HEK293 (cell line): ENCODE results near the gene CDC25C.

Experiments
- CTCF ChIA-PET: fragments of 350-600 bp; formaldehyde crosslinking; extraction: SDS; loops from one replicate; lab custom pipeline; 2021; ENCODE audit warnings: antibody characterized with exemption; lab: Yijun Ruan, JAX
- POLR2A ChIA-PET: fragments of 300-600 bp; formaldehyde crosslinking; extraction: SDS; loops from one replicate; lab custom pipeline; 2020; ENCODE audit warnings: antibody characterized with exemption, inconsistent platforms; lab: Yijun Ruan, JAX
- H3K27ac ChIP-seq: fragments of 200-500 bp; sonication (Bioruptor generic); 2 replicates; pipeline ENCODE4 v1.5.1; 2014; ENCODE audit warnings: low read depth, low read length, control low read depth, inconsistent platforms; ENCODE audit errors: extremely low read depth
- H3K36me3 ChIP-seq, 2 experiments: fragments of 200-500 bp in 1 of 2; sonication (Bioruptor generic) in 1 of 2; 1 replicate in 1 of 2; 2 replicates in 1 of 2; pipeline ENCODE4 v1.5.1; 2014 to 2017; ENCODE audit warnings: inconsistent platforms in 2 of 2, low read length in 2 of 2; ENCODE audit not compliant: control insufficient read depth in 2 of 2, insufficient read depth in 1 of 2
- H3K4me1 ChIP-seq: fragments of 200-500 bp; sonication (Bioruptor generic); 2 replicates; pipeline ENCODE4 v1.5.1; 2014; ENCODE audit warnings: mild to moderate bottlenecking, low read length, inconsistent platforms; ENCODE audit not compliant: control insufficient read depth, insufficient read depth
- H3K4me3 ChIP-seq: 2 replicates; pipeline ENCODE4 v1.5.1; 2011; ENCODE audit warnings: low read depth, mild to moderate bottlenecking, control low read depth, low read length, moderate library complexity
- H3K9me3 ChIP-seq: fragments of 200-500 bp; sonication (Bioruptor generic); 2 replicates; pipeline ENCODE4 v1.5.1; 2014; ENCODE audit warnings: low read depth, low read length, inconsistent platforms; ENCODE audit not compliant: control insufficient read depth, insufficient read depth
- GLIS2 ChIP-seq: fragments of 450-650 bp; formaldehyde crosslinking; IDR thresholded peaks from 2 replicates; pipeline ENCODE4 v1.5.1; 2016; ENCODE audit warnings: missing biosample characterization, missing genetic modification characterization
- SP2 ChIP-seq: fragments of 450-650 bp; formaldehyde crosslinking; IDR thresholded peaks from 2 replicates; pipeline ENCODE4 v1.5.1; 2016; ENCODE audit warnings: missing biosample characterization, missing genetic modification characterization
- TCF7L2 ChIP-seq: IDR thresholded peaks from 2 replicates; pipeline ENCODE4 v1.6.1; 2011; ENCODE audit warnings: low read depth, mild to moderate bottlenecking, inconsistent platforms, low read length, moderate library complexity, borderline replicate concordance
- ZBTB8A ChIP-seq: fragments of 450-650 bp; formaldehyde crosslinking; IDR thresholded peaks from 2 replicates; pipeline ENCODE4 v1.5.1; 2016; ENCODE audit warnings: missing biosample characterization, missing genetic modification characterization
- ZEB2 ChIP-seq: fragments of 450-650 bp; formaldehyde crosslinking; IDR thresholded peaks from 2 replicates; pipeline ENCODE4 v1.5.1; 2016; ENCODE audit warnings: missing biosample characterization, missing genetic modification characterization
- ZNF10 ChIP-seq: fragments of 450-650 bp; formaldehyde crosslinking; IDR thresholded peaks from 2 replicates; pipeline ENCODE4 v1.5.1; 2017; ENCODE audit warnings: missing biosample characterization, missing genetic modification characterization
- ZNF140 ChIP-seq: fragments of 450-650 bp; formaldehyde crosslinking; IDR thresholded peaks from 2 replicates; pipeline ENCODE4 v1.5.1; 2016; ENCODE audit warnings: missing biosample characterization, missing genetic modification characterization
- ZNF23 ChIP-seq: fragments of 450-650 bp; formaldehyde crosslinking; IDR thresholded peaks from 2 replicates; pipeline ENCODE4 v1.5.1; 2016; ENCODE audit warnings: missing biosample characterization, missing genetic modification characterization, borderline replicate concordance
- ZNF292 ChIP-seq: fragments of 450-650 bp; formaldehyde crosslinking; IDR thresholded peaks from 2 replicates; pipeline ENCODE4 v1.5.1; 2016; ENCODE audit warnings: low read depth, missing biosample characterization, missing genetic modification characterization, borderline replicate concordance
- ZNF391 ChIP-seq: fragments of 450-650 bp; formaldehyde crosslinking; IDR thresholded peaks from 2 replicates; pipeline ENCODE4 v1.5.1; 2016; ENCODE audit warnings: low read depth, missing biosample characterization, missing genetic modification characterization, borderline replicate concordance
- ZNF48 ChIP-seq: fragments of 450-650 bp; formaldehyde crosslinking; IDR thresholded peaks from 2 replicates; pipeline ENCODE4 v1.5.1; 2016; ENCODE audit warnings: missing biosample characterization, missing genetic modification characterization
- ZNF529 ChIP-seq: fragments of 450-650 bp; formaldehyde crosslinking; IDR thresholded peaks from 2 replicates; pipeline ENCODE4 v1.5.1; 2017; ENCODE audit warnings: missing genetic modification characterization, missing biosample characterization; ENCODE audit not compliant: insufficient replicate concordance
- ZNF585B ChIP-seq: fragments of 450-650 bp; formaldehyde crosslinking; IDR thresholded peaks from 2 replicates; pipeline ENCODE4 v1.5.1; 2016; ENCODE audit warnings: missing biosample characterization, missing genetic modification characterization
- ZNF624 ChIP-seq: fragments of 450-650 bp; formaldehyde crosslinking; IDR thresholded peaks from 2 replicates; pipeline ENCODE4 v1.5.1; 2017; ENCODE audit warnings: missing biosample characterization, missing genetic modification characterization
- ZNF701 ChIP-seq: fragments of 450-650 bp; formaldehyde crosslinking; IDR thresholded peaks from 2 replicates; pipeline ENCODE4 v1.5.1; 2016; ENCODE audit warnings: missing biosample characterization, missing genetic modification characterization
- ZNF843 ChIP-seq: fragments of 450-650 bp; formaldehyde crosslinking; IDR thresholded peaks from 2 replicates; pipeline ENCODE4 v1.5.1; 2016; ENCODE audit warnings: missing biosample characterization, missing genetic modification characterization
- ZSCAN16 ChIP-seq: fragments of 450-650 bp; formaldehyde crosslinking; IDR thresholded peaks from 2 replicates; pipeline ENCODE4 v1.5.1; 2016; ENCODE audit warnings: missing biosample characterization, missing genetic modification characterization
- TF ChIP-seq, protein P1 (sequence below): fragments of 450-650 bp; formaldehyde crosslinking; IDR thresholded peaks from 2 replicates; pipeline ENCODE4 v1.5.1; 2016; ENCODE audit warnings: missing biosample characterization, missing genetic modification characterization
- TF ChIP-seq, protein P2 (sequence below): fragments of 450-650 bp; formaldehyde crosslinking; IDR thresholded peaks from 2 replicates; pipeline ENCODE4 v1.5.1; 2016; ENCODE audit warnings: missing biosample characterization, missing genetic modification characterization
- TF ChIP-seq, protein P3 (sequence below): fragments of 450-650 bp; formaldehyde crosslinking; IDR thresholded peaks from 2 replicates; pipeline ENCODE4 v1.5.1; 2016; ENCODE audit warnings: missing biosample characterization, missing genetic modification characterization
- TF ChIP-seq, protein P4 (sequence below): fragments of 450-650 bp; formaldehyde crosslinking; IDR thresholded peaks from 2 replicates; pipeline ENCODE4 v1.5.1; 2016; ENCODE audit warnings: missing biosample characterization, missing genetic modification characterization
- TF ChIP-seq, protein P5 (sequence below): fragments of 450-650 bp; formaldehyde crosslinking; IDR thresholded peaks from 2 replicates; pipeline ENCODE4 v1.5.1; 2016; ENCODE audit warnings: missing biosample characterization, missing genetic modification characterization
- TF ChIP-seq, protein P6 (sequence below): fragments of 450-650 bp; formaldehyde crosslinking; optimal IDR thresholded peaks from 2 replicates; pipeline ENCODE3; 2016; ENCODE audit warnings: missing biosample characterization, mild to moderate bottlenecking, missing genetic modification characterization

Gene CDC25C

DNA sequence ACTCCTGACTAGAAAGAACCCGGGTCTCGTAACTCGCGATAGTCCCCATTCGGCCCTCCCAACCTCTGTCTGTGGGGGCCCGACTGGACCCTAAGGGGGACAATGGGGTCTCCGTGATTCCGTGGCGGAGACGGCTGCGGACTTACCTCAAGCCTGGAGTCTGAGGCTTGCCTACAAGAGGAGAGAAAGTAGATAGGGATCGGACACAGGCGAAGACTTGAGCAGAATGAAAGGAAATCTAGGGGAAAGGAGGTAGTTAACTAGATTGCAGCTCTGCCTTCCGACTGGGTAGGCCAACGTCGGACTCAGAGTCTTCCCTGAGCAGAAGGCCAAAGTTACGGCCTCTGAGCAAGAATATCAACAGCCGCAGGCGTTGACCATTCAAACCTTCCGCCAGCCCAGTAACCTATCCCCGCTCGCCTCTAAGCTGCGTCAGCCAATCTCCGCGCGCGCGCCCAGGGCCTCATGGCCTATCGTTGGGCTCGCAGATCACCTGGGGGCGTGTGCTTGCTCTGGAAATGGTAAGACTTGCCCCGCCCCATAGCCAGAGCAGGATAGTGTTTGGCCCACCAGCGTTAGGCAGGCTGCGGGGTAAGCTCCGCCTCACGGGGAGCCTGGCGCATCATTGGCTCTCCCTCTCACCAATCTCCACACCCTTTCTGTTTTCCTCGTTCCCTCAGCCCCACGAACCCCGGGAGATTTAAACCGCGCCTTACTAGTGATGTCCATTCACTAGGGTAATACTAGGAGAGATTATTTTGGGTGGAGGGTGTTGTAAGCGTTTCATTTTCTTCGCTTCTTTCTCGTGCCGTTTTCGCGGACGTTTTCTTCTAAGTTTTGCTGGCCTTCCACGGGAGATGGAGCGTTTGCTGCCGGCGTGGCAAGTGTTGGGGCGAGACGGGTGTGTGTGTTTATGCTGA lies at the start of gene CDC25C:
Gene CDC25C, minus strand, starts transcription at position 356 of the 920 bp plus-strand sequence. CDS start 624 bp downstream, outside the sequence.
- peaks cover 16 to 17% of the 10 kb centered on the region in 2 experiments; a peak in 2 of 3 replicates for H3K36me3 ChIP-seq
- peak within 1 kb of the TSS; percentile 75 for H3K27ac ChIP-seq
- H3K4me3 ChIP-seq = peak within 1 kb of the TSS; percentile 78
- H3K4me1 ChIP-seq = peaks cover 4% of the 10 kb centered on the region; the same call in 1 of the 2 replicates
- ChIA-PET POLR2A (interaction anchor here (0.5 to 2.5 kb wide), 25 partner anchors 8 to 211 kb away, joined by 3 to 51 read pairs (median 4); partner anchors contain the start of genes BRD8, CDC23, EGR1 and ETF1), CTCF (interaction anchor here (0.6 to 17.0 kb wide), 6 partner anchors 21 to 433 kb away, joined by 3 to 273 read pairs (median 3); partner anchors contain the start of gene KDM3B)
- H3K9me3 ChIP-seq = no peaks in the 10 kb centered on the region
- TF ChIP-seq ZNF140 (tag by site-specific recombination) (no peak), ZNF701 (tag by site-specific recombination) (no peak), ZNF292 (tag by site-specific recombination) (no peak), ZNF48 (tag by site-specific recombination) (no peak), ZNF391 (tag by site-specific recombination) (peak; percentile 91; the same call in 1 of the 2 replicates), ZNF843 (tag by site-specific recombination) (0 out of 2 replicates have a peak, but pooled peaks have one; percentile 21), ZBTB8A (tag by site-specific recombination) (peak; percentile 73), ZNF624 (tag by site-specific recombination) (no peak), ZNF10 (no peak; the same call in 1 of the 2 replicates), ZNF529 (tag by site-specific recombination) (no peak), GLIS2 (tag by site-specific recombination) (peak; percentile 9), ZEB2 (peak; percentile 32; the same call in 1 of the 2 replicates), ZNF585B (tag by site-specific recombination) (no peak), SP2 (tag by site-specific recombination) (peak; percentile 99), ZNF23 (tag by site-specific recombination) (no peak), TCF7L2 (no peak), ZSCAN16 (no peak)
- TF ChIP-seq, protein P1, sequence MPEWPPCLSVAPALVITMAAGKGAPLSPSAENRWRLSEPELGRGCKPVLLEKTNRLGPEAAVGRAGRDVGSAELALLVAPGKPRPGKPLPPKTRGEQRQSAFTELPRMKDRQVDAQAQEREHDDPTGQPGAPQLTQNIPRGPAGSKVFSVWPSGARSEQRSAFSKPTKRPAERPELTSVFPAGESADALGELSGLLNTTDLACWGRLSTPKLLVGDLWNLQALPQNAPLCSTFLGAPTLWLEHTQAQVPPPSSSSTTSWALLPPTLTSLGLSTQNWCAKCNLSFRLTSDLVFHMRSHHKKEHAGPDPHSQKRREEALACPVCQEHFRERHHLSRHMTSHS (tag by site-specific recombination) = no peak
- TF ChIP-seq, protein P2, sequence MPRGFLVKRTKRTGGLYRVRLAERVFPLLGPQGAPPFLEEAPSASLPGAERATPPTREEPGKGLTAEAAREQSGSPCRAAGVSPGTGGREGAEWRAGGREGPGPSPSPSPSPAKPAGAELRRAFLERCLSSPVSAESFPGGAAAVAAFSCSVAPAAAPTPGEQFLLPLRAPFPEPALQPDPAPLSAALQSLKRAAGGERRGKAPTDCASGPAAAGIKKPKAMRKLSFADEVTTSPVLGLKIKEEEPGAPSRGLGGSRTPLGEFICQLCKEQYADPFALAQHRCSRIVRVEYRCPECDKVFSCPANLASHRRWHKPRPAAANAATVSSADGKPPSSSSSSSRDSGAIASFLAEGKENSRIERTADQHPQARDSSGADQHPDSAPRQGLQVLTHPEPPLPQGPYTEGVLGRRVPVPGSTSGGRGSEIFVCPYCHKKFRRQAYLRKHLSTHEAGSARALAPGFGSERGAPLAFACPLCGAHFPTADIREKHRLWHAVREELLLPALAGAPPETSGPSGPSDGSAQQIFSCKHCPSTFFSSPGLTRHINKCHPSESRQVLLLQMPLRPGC (tag by site-specific recombination) = peak; percentile 50; the same call in 1 of the 2 replicates
- TF ChIP-seq, protein P3, sequence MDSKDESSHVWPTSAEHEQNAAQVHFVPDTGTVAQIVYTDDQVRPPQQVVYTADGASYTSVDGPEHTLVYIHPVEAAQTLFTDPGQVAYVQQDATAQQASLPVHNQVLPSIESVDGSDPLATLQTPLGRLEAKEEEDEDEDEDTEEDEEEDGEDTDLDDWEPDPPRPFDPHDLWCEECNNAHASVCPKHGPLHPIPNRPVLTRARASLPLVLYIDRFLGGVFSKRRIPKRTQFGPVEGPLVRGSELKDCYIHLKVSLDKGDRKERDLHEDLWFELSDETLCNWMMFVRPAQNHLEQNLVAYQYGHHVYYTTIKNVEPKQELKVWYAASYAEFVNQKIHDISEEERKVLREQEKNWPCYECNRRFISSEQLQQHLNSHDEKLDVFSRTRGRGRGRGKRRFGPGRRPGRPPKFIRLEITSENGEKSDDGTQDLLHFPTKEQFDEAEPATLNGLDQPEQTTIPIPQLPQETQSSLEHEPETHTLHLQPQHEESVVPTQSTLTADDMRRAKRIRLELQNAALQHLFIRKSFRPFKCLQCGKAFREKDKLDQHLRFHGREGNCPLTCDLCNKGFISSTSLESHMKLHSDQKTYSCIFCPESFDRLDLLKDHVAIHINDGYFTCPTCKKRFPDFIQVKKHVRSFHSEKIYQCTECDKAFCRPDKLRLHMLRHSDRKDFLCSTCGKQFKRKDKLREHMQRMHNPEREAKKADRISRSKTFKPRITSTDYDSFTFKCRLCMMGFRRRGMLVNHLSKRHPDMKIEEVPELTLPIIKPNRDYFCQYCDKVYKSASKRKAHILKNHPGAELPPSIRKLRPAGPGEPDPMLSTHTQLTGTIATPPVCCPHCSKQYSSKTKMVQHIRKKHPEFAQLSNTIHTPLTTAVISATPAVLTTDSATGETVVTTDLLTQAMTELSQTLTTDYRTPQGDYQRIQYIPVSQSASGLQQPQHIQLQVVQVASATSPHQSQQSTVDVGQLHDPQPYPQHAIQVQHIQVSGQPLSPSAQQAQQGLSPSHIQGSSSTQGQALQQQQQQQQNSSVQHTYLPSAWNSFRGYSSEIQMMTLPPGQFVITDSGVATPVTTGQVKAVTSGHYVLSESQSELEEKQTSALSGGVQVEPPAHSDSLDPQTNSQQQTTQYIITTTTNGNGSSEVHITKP (tag by site-specific recombination) = peak; percentile 72
- TF ChIP-seq, protein P4, sequence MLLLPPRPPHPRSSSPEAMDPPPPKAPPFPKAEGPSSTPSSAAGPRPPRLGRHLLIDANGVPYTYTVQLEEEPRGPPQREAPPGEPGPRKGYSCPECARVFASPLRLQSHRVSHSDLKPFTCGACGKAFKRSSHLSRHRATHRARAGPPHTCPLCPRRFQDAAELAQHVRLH (tag by site-specific recombination) = peak; percentile 79
- TF ChIP-seq, protein P5, sequence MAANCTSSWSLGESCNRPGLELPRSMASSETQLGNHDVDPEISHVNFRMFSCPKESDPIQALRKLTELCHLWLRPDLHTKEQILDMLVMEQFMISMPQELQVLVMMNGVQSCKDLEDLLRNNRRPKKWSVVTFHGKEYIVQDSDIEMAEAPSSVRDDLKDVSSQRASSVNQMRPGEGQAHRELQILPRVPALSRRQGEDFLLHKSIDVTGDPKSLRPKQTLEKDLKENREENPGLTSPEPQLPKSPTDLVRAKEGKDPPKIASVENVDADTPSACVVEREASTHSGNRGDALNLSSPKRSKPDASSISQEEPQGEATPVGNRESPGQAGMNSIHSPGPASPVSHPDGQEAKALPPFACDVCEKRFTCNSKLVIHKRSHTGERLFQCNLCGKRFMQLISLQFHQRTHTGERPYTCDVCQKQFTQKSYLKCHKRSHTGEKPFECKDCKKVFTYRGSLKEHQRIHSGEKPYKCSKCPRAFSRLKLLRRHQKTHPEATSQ = 0 out of 2 replicates have a peak, but pooled peaks have one; percentile 24
- TF ChIP-seq, protein P6, sequence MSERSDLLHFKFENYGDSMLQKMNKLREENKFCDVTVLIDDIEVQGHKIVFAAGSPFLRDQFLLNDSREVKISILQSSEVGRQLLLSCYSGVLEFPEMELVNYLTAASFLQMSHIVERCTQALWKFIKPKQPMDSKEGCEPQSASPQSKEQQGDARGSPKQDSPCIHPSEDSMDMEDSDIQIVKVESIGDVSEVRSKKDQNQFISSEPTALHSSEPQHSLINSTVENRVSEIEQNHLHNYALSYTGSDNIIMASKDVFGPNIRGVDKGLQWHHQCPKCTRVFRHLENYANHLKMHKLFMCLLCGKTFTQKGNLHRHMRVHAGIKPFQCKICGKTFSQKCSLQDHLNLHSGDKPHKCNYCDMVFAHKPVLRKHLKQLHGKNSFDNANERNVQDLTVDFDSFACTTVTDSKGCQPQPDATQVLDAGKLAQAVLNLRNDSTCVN = peak; percentile 44
